HEK293 (cell line): ENCODE measurements around the gene SERPINA3.

ENCODE experiments used
- MYNN ChIP-seq: fragments of 450-650 bp; formaldehyde crosslinking; IDR thresholded peaks from 2 replicates; pipeline ENCODE4 v1.5.1; 2016; ENCODE audit warnings: missing biosample characterization, missing genetic modification characterization, borderline replicate concordance
- TRIM28 ChIP-seq: IDR thresholded peaks from 2 replicates; pipeline ENCODE4 v1.6.1; 2011; ENCODE audit warnings: low read length, control low read depth, borderline replicate concordance
- ZNF140 ChIP-seq: fragments of 450-650 bp; formaldehyde crosslinking; IDR thresholded peaks from 2 replicates; pipeline ENCODE4 v1.5.1; 2016; ENCODE audit warnings: missing biosample characterization, missing genetic modification characterization
- ZNF202 ChIP-seq: fragments of 450-650 bp; formaldehyde crosslinking; IDR thresholded peaks from 2 replicates; pipeline ENCODE4 v1.5.1; 2016; ENCODE audit warnings: missing biosample characterization, missing genetic modification characterization, borderline replicate concordance
- ZNF214 ChIP-seq: fragments of 450-650 bp; formaldehyde crosslinking; IDR thresholded peaks from 2 replicates; pipeline ENCODE4 v1.5.1; 2017; ENCODE audit warnings: missing biosample characterization, mild to moderate bottlenecking, missing genetic modification characterization, borderline replicate concordance
- ZNF274 ChIP-seq, 2 experiments: fragments of 200-500 bp in 1 of 2; fragments of 450-650 bp in 1 of 2; sonication (Bioruptor generic) in 1 of 2; formaldehyde crosslinking in 1 of 2; IDR thresholded peaks; 2 replicates each; pipeline versions ENCODE4 v1.5.1 to v1.6.1; 2014 to 2016; ENCODE audit warnings: borderline replicate concordance in 1 of 2, inconsistent platforms in 1 of 2, low read length in 1 of 2, missing biosample characterization in 1 of 2, missing genetic modification characterization in 1 of 2
- ZNF449 ChIP-seq: fragments of 450-650 bp; formaldehyde crosslinking; IDR thresholded peaks from 2 replicates; pipeline ENCODE4 v1.5.1; 2017; ENCODE audit warnings: missing biosample characterization, mild to moderate bottlenecking, missing genetic modification characterization, moderate library complexity
- ZNF560 ChIP-seq: fragments of 450-650 bp; formaldehyde crosslinking; IDR thresholded peaks from 2 replicates; pipeline ENCODE4 v1.5.1; 2017; ENCODE audit warnings: missing biosample characterization, missing genetic modification characterization, borderline replicate concordance
- ZNF785 ChIP-seq: fragments of 450-650 bp; formaldehyde crosslinking; IDR thresholded peaks from 2 replicates; pipeline ENCODE4 v1.5.1; 2016; ENCODE audit warnings: missing biosample characterization, missing genetic modification characterization
- ZSCAN18 ChIP-seq: fragments of 450-650 bp; formaldehyde crosslinking; IDR thresholded peaks from 2 replicates; pipeline ENCODE4 v1.5.1; 2016; ENCODE audit warnings: missing biosample characterization, missing genetic modification characterization
- TF ChIP-seq, protein P1 (sequence below): fragments of 450-650 bp; formaldehyde crosslinking; IDR thresholded peaks from 2 replicates; pipeline ENCODE4 v1.5.1; 2016; ENCODE audit warnings: missing biosample characterization, missing genetic modification characterization
- TF ChIP-seq, protein P2 (sequence below): fragments of 450-650 bp; formaldehyde crosslinking; IDR thresholded peaks from 2 replicates; pipeline ENCODE4 v1.5.1; 2016; ENCODE audit warnings: missing biosample characterization, missing genetic modification characterization

DNA sequence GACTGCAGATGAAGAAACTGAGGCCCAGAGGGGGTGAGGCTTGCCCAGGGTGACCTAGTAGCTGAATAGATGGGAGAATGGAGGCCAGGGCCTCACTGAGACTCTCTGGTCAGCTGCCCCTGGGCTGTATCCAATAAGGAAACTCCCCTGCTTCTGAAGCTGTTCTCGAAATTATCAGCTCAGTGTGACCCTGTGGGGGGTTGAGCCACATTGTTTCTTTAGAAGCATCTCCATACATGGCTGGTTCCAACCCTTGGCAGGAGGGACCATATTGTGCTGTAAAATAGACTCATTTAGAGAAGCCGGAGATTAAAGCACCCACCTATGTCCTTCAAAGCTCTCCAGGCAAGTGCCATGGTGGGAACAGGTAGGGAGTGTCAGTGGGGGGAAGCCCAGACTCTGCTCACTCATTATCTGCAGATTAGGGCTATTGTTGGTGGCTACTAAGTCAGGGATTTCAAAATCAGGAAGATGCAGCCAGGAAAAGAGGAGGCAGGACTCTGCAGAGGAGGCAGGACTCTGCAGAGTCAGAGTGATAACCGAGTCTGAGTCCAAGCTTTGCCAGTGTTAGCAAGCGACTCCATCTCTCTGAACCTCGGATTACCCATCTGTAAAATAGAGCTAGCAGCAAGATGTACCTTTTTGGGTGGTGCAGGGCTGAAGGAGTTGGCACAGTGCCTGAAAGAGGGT, 27.5 kb upstream of the SERPINA3 start:
- TF ChIP-seq TRIM28 = no peak
- TF ChIP-seq ZNF214 (tag by site-specific recombination) = no peak
- no peak for TF ChIP-seq MYNN (tag by site-specific recombination)
- TF ChIP-seq ZNF274 (IDR thresholded peaks at IDR 0.05; ENCODE audit: low read length) = no peak
- no peak for TF ChIP-seq ZNF274 (tag by site-specific recombination; IDR thresholded peaks at IDR 0.05; ENCODE audit: borderline replicate concordance)
- TF ChIP-seq ZNF202 (tag by site-specific recombination) = no peak
- no peak for TF ChIP-seq ZNF449 (tag by site-specific recombination)
- TF ChIP-seq, protein P1, sequence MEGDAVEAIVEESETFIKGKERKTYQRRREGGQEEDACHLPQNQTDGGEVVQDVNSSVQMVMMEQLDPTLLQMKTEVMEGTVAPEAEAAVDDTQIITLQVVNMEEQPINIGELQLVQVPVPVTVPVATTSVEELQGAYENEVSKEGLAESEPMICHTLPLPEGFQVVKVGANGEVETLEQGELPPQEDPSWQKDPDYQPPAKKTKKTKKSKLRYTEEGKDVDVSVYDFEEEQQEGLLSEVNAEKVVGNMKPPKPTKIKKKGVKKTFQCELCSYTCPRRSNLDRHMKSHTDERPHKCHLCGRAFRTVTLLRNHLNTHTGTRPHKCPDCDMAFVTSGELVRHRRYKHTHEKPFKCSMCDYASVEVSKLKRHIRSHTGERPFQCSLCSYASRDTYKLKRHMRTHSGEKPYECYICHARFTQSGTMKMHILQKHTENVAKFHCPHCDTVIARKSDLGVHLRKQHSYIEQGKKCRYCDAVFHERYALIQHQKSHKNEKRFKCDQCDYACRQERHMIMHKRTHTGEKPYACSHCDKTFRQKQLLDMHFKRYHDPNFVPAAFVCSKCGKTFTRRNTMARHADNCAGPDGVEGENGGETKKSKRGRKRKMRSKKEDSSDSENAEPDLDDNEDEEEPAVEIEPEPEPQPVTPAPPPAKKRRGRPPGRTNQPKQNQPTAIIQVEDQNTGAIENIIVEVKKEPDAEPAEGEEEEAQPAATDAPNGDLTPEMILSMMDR (tag by site-specific recombination) = no peak
- TF ChIP-seq ZNF785 = no peak
- no peak for TF ChIP-seq ZNF560 (tag by site-specific recombination)
- TF ChIP-seq ZSCAN18 (tag by site-specific recombination) = no peak
- no peak for TF ChIP-seq ZNF140 (tag by site-specific recombination)
- TF ChIP-seq, protein P2, sequence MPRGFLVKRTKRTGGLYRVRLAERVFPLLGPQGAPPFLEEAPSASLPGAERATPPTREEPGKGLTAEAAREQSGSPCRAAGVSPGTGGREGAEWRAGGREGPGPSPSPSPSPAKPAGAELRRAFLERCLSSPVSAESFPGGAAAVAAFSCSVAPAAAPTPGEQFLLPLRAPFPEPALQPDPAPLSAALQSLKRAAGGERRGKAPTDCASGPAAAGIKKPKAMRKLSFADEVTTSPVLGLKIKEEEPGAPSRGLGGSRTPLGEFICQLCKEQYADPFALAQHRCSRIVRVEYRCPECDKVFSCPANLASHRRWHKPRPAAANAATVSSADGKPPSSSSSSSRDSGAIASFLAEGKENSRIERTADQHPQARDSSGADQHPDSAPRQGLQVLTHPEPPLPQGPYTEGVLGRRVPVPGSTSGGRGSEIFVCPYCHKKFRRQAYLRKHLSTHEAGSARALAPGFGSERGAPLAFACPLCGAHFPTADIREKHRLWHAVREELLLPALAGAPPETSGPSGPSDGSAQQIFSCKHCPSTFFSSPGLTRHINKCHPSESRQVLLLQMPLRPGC (tag by site-specific recombination) = no peak
